Adrenal gland (tissue), 5 donors: ENCODE measurements around the gene RASSF10.

Source experiments
- POLR2A ChIP-seq, 2 donors: fragments of 450-650 bp; IDR thresholded peaks; one replicate each; pipeline ENCODE4 v1.6.1; 2017; ENCODE audit warnings: antibody characterized with exemption in 2 of 2, mild to moderate bottlenecking in 2 of 2, moderate library complexity in 1 of 2
- TF ChIP-seq, protein P1 (sequence below), 6 experiments: fragments of 450-650 bp in 4 of 6; fragments of 200-600 bp in 2 of 6; sonication (generic) in 1 of 6; IDR thresholded peaks; 1 replicate in 5 of 6; 2 replicates in 1 of 6; pipeline versions ENCODE4 v1.5.1 to v1.8.0; 2016 to 2021; ENCODE audit warnings: antibody characterized with exemption in 6 of 6, mild to moderate bottlenecking in 2 of 6, moderate library complexity in 1 of 6
- donor health status: DM: no; HTN: no; CAD: no.

DNA sequence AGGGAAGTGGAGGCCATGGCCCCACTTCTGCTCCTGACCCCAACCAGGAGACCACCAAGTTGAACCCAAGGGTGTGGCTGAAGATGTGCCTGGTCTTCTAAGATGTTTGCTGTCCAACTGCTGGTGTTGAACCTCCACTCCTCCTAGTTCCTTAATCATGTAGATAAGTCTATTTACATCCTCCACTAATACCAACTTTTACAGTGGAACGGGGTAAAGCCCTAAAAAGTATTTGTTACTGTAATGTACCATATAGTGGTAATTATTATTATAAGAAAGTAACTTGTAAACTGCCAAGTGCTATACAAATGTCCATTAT is 19.0 kb upstream of the RASSF10 start:
- TF ChIP-seq POLR2A (IDR thresholded peaks at IDR 0.05) = no peak
- TF ChIP-seq, protein P1, sequence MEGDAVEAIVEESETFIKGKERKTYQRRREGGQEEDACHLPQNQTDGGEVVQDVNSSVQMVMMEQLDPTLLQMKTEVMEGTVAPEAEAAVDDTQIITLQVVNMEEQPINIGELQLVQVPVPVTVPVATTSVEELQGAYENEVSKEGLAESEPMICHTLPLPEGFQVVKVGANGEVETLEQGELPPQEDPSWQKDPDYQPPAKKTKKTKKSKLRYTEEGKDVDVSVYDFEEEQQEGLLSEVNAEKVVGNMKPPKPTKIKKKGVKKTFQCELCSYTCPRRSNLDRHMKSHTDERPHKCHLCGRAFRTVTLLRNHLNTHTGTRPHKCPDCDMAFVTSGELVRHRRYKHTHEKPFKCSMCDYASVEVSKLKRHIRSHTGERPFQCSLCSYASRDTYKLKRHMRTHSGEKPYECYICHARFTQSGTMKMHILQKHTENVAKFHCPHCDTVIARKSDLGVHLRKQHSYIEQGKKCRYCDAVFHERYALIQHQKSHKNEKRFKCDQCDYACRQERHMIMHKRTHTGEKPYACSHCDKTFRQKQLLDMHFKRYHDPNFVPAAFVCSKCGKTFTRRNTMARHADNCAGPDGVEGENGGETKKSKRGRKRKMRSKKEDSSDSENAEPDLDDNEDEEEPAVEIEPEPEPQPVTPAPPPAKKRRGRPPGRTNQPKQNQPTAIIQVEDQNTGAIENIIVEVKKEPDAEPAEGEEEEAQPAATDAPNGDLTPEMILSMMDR (IDR thresholded peaks at IDR 0.05) = no peak
